ENCODE measurements around the gene SLC16A14. TPM values are rescaled to one million over a fixed set of nuclear protein-coding genes. Genes with fewer than 3 reads are reported as not detected.

SLC16A14 gene
- total and polyA plus RNA-seq, 8 donors, result 0.15 to 2.3 (median 0.59) TPM

GRCh38 chr2:230090967-230091366 is 22.2 kb upstream of the SLC16A14 start:
- WGBS, 2 donors, result 87 to 88% methylated on average over 2 of the region's 2 CpGs
- no peak for FAIRE-seq
- Histone ChIP-seq H3K27me3 (no peaks in the 10 kb centered on the region), H3K36me3 (no peaks in the 10 kb centered on the region), H3K9me3 (no peaks in the 10 kb centered on the region), H3K27ac (no peak overlapping the region), H3K4me3 (no peak overlapping the region), H3K4me1 (no peaks in the 10 kb centered on the region)
- no peak for DNase-seq
- intact Hi-C loops (cut with DNase I), result no loop called here
- no peak for TF ChIP-seq CTCF (IDR thresholded peaks at IDR 0.05)
- ATAC-seq, result no peak

- Histone ChIP-seq H3K9me3 (no peaks in the 10 kb centered on the region), H3K4me3 (no peak overlapping the region), H3K27me3 (no peaks in the 10 kb centered on the region), H3K27ac (no peak overlapping the region), H3K36me3 (no peaks in the 10 kb centered on the region), H3K4me1 (no peaks in the 10 kb centered on the region)
- FAIRE-seq (no peak), ATAC-seq (no peak), DNase-seq (no peak)
- 72 to 74% methylated on average over 7 of the region's 7 CpGs for WGBS, 2 donors
- TF ChIP-seq CTCF (IDR thresholded peaks at IDR 0.05), result no peak
- intact Hi-C loops (cut with DNase I), result no loop called here
These were observed 16.5 kb upstream of the SLC16A14 start for GRCh38 chr2:230085201-230085600.

GRCh38 chr2:230077851-230078547 is 9.3 kb upstream of the SLC16A14 start:
- 61 to 64% methylated on average over 5 of the region's 5 CpGs for WGBS, 2 donors
- FAIRE-seq (no peak), ATAC-seq (no peak), DNase-seq (no peak)
- Histone ChIP-seq H3K27me3 (no peaks in the 10 kb centered on the region), H3K27ac (no peak overlapping the region), H3K4me1 (no peaks in the 10 kb centered on the region), H3K9me3 (no peaks in the 10 kb centered on the region), H3K36me3 (no peaks in the 10 kb centered on the region), H3K4me3 (no peak overlapping the region)
- intact Hi-C loops (cut with DNase I), result no loop called here
- TF ChIP-seq CTCF (IDR thresholded peaks at IDR 0.05), result no peak

GRCh38 chr2:230076819-230077218 is 8.1 kb upstream of the SLC16A14 start:
- no peak for TF ChIP-seq CTCF (IDR thresholded peaks at IDR 0.05)
- intact Hi-C loops (cut with DNase I), result no loop called here
- Histone ChIP-seq H3K9me3 (no peaks in the 10 kb centered on the region), H3K4me1 (no peaks in the 10 kb centered on the region), H3K36me3 (no peaks in the 10 kb centered on the region), H3K27ac (no peak overlapping the region), H3K27me3 (no peaks in the 10 kb centered on the region), H3K4me3 (no peak overlapping the region)
- ATAC-seq (no peak), FAIRE-seq (no peak), DNase-seq (no peak)
- WGBS, 2 donors, result 75 to 86% methylated on average over 2 of the region's 2 CpGs

- H3K4me3 ChIP-seq, result no peak overlapping the region
- TF ChIP-seq CTCF (IDR thresholded peaks at IDR 0.05), result no peak
- H3K9me3 ChIP-seq, result no peaks in the 10 kb centered on the region
- no peaks in the 10 kb centered on the region for H3K27me3 ChIP-seq
- H3K36me3 ChIP-seq, result no peaks in the 10 kb centered on the region
- no peaks in the 10 kb centered on the region for H3K4me1 ChIP-seq
- H3K27ac ChIP-seq, result no peak overlapping the region
- WGBS, 2 donors, result 75 to 85% methylated on average over 8 of the region's 8 CpGs
- ATAC-seq (no peak), DNase-seq (no peak), FAIRE-seq (no peak)
- intact Hi-C loops (cut with DNase I), result no loop called here
These were observed 7.4 kb upstream of the SLC16A14 start for GRCh38 chr2:230075988-230076631.
